Heart right ventricle (tissue), 16 donors: Measurements from ENCODE around the gene ABHD10. TPM values are rescaled to one million over a fixed set of nuclear protein-coding genes. Genes with fewer than 3 reads are reported as not detected.

Source experiments
- ATAC-seq, 8 donors: fragments of 200-7000 bp; cut with Tn5 transposase; one replicate each; pipeline ENCODE4 v1.9.1; 2020; ENCODE audit warnings: mild to moderate bottlenecking in 8 of 8, moderate library complexity in 8 of 8, moderate number of reproducible peaks in 1 of 8
- DNase-seq, 2 donors: peaks; one replicate each; pipeline ENCODE4 v3.0.0-alpha.2; 2020
- H3K27ac ChIP-seq, 10 donors: fragments of 200-600 bp; sonication (generic) in 2 of 10; one replicate each; pipeline versions ENCODE4 v1.5.0 to v1.8.0; 2020 to 2022; ENCODE audit warnings: mild to moderate bottlenecking in 3 of 10
- H3K27me3 ChIP-seq, 7 donors: fragments of 200-600 bp; one replicate each; pipeline ENCODE4 v1.8.0; 2021 to 2022; ENCODE audit warnings: mild to moderate bottlenecking in 2 of 7
- H3K36me3 ChIP-seq, 9 donors: fragments of 200-600 bp; sonication (generic) in 1 of 9; one replicate each; pipeline versions ENCODE4 v1.5.0 to v1.8.0; 2020 to 2022; ENCODE audit warnings: mild to moderate bottlenecking in 2 of 9
- H3K4me1 ChIP-seq, 9 donors: fragments of 200-600 bp; sonication (generic) in 1 of 9; one replicate each; pipeline versions ENCODE4 v1.5.0 to v1.8.0; 2020 to 2022; ENCODE audit warnings: mild to moderate bottlenecking in 4 of 9
- H3K4me3 ChIP-seq, 10 donors: fragments of 200-600 bp; sonication (generic) in 2 of 10; one replicate each; pipeline versions ENCODE4 v1.5.0 to v1.8.0; 2020 to 2022; ENCODE audit warnings: mild to moderate bottlenecking in 7 of 10, moderate library complexity in 2 of 10
- H3K9me3 ChIP-seq, 11 donors: fragments of 200-600 bp in 10 of 11; sonication (generic) in 2 of 11; one replicate each; pipeline versions ENCODE4 v1.5.0 to v1.8.0; 2013 to 2022; ENCODE audit warnings: mild to moderate bottlenecking in 2 of 11, control low read depth in 1 of 11, moderate library complexity in 1 of 11
- CTCF ChIP-seq, 9 donors: fragments of 200-600 bp; sonication (generic) in 2 of 9; IDR thresholded peaks; one replicate each; pipeline versions ENCODE4 v1.5.0 to v1.8.0; 2021 to 2022; ENCODE audit warnings: antibody characterized with exemption in 9 of 9, mild to moderate bottlenecking in 5 of 9, moderate library complexity in 1 of 9
- WGBS, 2 donors: extraction: QIAGEN DNeasy Blood & Tissue Kit; methylation state at CpG; one replicate each; pipeline ENCODE4 v1.1.7; 2013; ENCODE audit warnings: inconsistent platforms in 1 of 2; 5-methylcytosine and 5-hydroxymethylcytosine counted together
- intact Hi-C, 10 donors: fragments of 100-400 bp; cut with DNase I; formaldehyde crosslinking; loops; one replicate each; pipeline versions ENCODE4 v1.11.1 to v1.14.2; 2022
- polyA plus RNA-seq, 2 donors: library from polyadenylated mRNA; stranded (reverse); fragments of 200-250 nt; gene quantifications; one replicate each; pipeline ENCODE4 v1.2.3, GENCODE V29; 2013
- total RNA-seq, 10 donors: library from RNA; stranded (reverse); fragmentation: NEBNext Ultra II Directional in 3 of 10; extraction: Animal tissue kit (Norgen Biotek cat#: 25700) in 3 of 10; gene quantifications; one replicate each; pipeline versions ENCODE4 v1.2.1 to v1.2.4, GENCODE V29; 2021 to 2023
- donor health status: Arrhythmogenic right ventricular cardiomyopathy.
- donor health status: ischemic (EF 13 %, LVEDD 7.1; RV severe dilation, severe dysfunction).
- donor health status: healthy with polysubstance abuse.
- donor health status: DM: no; HTN: yes; CAD: no.
- donor health status: DM: no; HTN: no; CAD: no.
- donor health status: ischemic (EF 25% LVEDD 6.9; RV normal size, moderate dysfunction).
- donor health status: ischemic (EF 25% LVEDD 5.7; RV mildly dilated, moderate dysfunction).
- donor health status: healthy.
- donor health status: DM: yes; HTN: yes; CAD: no.
- donor health status: Ischemic cardiomyopathy.
- donor health status: ischemic (EF 35%, LVEDD 5.7; RV mildly dilated, moderate dysfunction).
- donor health status: nonischemic (EF 11% LVEDD 7.7; RV severe dilation, severe dysfunction).
- donor health status: DM: yes; HTN: yes; CAD: no.
- donor health status: PGD.
- donor health status: ischemic (EF 29% LVEDD 5.4; RV normal size, mild dysfunction).
- donor health status: nonischemic (EF 23%, LVEDD 6.1; RV moderate dilation, normal function).

Gene ABHD10
- total and polyA plus RNA-seq, 12 donors: 10.5 to 57.8 (median 50.1) TPM

- Histone ChIP-seq H3K36me3 (no peaks in the 10 kb centered on the region), H3K27ac (no peak overlapping the region), H3K4me1 (peaks cover 0 to 13% (median 6%) of the 10 kb centered on the region in 9 donors), H3K27me3 (peaks cover 0 to 9% (median 0%) of the 10 kb centered on the region in 7 donors), H3K9me3 (no peaks in the 10 kb centered on the region), H3K4me3 (no peak overlapping the region)
- no peak for TF ChIP-seq CTCF (IDR thresholded peaks at IDR 0.05)
- intact Hi-C loops: no loop called here
- 72 to 82% methylated on average over 4 of the region's 4 CpGs for WGBS, 2 donors
- DNase-seq (no peak), ATAC-seq (no peak)
Observed at GRCh38 chr3:112005091-112005672, 26.4 kb downstream of the ABHD10 start.

GRCh38 chr3:112007633-112008032 lies 28.8 kb downstream of the ABHD10 start:
- no peak for TF ChIP-seq CTCF (IDR thresholded peaks at IDR 0.05)
- no peak for DNase-seq

GRCh38 chr3:112009670-112010069 lies 30.8 kb downstream of the ABHD10 start:
- H3K4me3 ChIP-seq: no peak overlapping the region
- TF ChIP-seq CTCF (IDR thresholded peaks at IDR 0.05): no peak
- H3K9me3 ChIP-seq: no peaks in the 10 kb centered on the region
- ATAC-seq: no peak
- intact Hi-C loops: loop anchor here in 2 of 10 donors (2.0 to 5.0 kb wide), 2 partner anchors 15 to 32 kb away; partner anchors contain the start of gene ABHD10 (in 1 of the 2)
- DNase-seq: no peak
- H3K27me3 ChIP-seq: no peaks in the 10 kb centered on the region
- no peak overlapping the region for H3K27ac ChIP-seq
- H3K36me3 ChIP-seq: no peaks in the 10 kb centered on the region
- H3K4me1 ChIP-seq: peaks cover 0 to 52% (median 35%) of the 10 kb centered on the region in 9 donors
- WGBS, 2 donors: 44 to 69% methylated on average over 2 of the region's 2 CpGs

More at GRCh38 chr3:112007633-112008032, 28.8 kb downstream of the ABHD10 start:
- Histone ChIP-seq H3K36me3 (no peaks in the 10 kb centered on the region), H3K27ac (no peak overlapping the region), H3K9me3 (no peaks in the 10 kb centered on the region), H3K27me3 (no peaks in the 10 kb centered on the region), H3K4me3 (no peak overlapping the region), H3K4me1 (peaks cover 0 to 38% (median 24%) of the 10 kb centered on the region in 9 donors)
- peak in 1 of 8 donors; percentile 27 for ATAC-seq
- WGBS, 2 donors: 6 to 17% methylated on average over 1 of the region's 1 CpG
- intact Hi-C loops: no loop called here

- peaks cover 0 to 52% (median 35%) of the 10 kb centered on the region in 9 donors for H3K4me1 ChIP-seq
- intact Hi-C loops: loop anchor here in 2 of 10 donors (2.0 to 5.0 kb wide), 2 partner anchors 16 to 33 kb away; partner anchors contain the start of gene ABHD10 (in 1 of the 2)
- H3K4me3 ChIP-seq: no peak overlapping the region
- WGBS, 2 donors: 52 to 64% methylated on average over 3 of the region's 3 CpGs
- no peak overlapping the region for H3K27ac ChIP-seq
- H3K36me3 ChIP-seq: no peaks in the 10 kb centered on the region
- ATAC-seq: no peak
- TF ChIP-seq CTCF (IDR thresholded peaks at IDR 0.05): no peak
- H3K27me3 ChIP-seq: no peaks in the 10 kb centered on the region
- DNase-seq: no peak
- no peaks in the 10 kb centered on the region for H3K9me3 ChIP-seq
Observed at GRCh38 chr3:112010636-112011035, 31.8 kb downstream of the ABHD10 start.
